ENCODE data around the gene MAPK9. TPM values are rescaled to one million over a fixed set of nuclear protein-coding genes. Genes with fewer than 3 reads are reported as not detected.

Gene MAPK9
- total and polyA plus RNA-seq, 9 of the 15 experiments (the other 6 are each of a cell fraction or from before 2014, with no cell fraction given) = 4.8 to 58.0 (median 29.9) TPM

GRCh38 chr5:180210961-180211760 lies 80.7 kb downstream of the MAPK9 start (continued):
- no peak for TF ChIP-seq AFF4 (CRISPR knock-in tag; IDR thresholded peaks at IDR 0.05)
- TF ChIP-seq BCOR (IDR thresholded peaks at IDR 0.05) = 0 out of 2 replicates have a peak, but pooled peaks have one; percentile 10
- no peak for TF ChIP-seq HNRNPUL1 (IDR thresholded peaks at IDR 0.05; ENCODE audit: low read length)
- TF ChIP-seq SOX6 (IDR thresholded peaks at IDR 0.05) = no peak
- TF ChIP-seq CHD7 (IDR thresholded peaks at IDR 0.05; ENCODE audit: low read depth, low read length) = no peak
- no peak for TF ChIP-seq SMAD4 (CRISPR knock-in tag; conservative IDR thresholded peaks at IDR 0.05)
- TF ChIP-seq ZNF140 (CRISPR knock-in tag; IDR thresholded peaks at IDR 0.05) = no peak
- no peak for TF ChIP-seq ZNF77 (CRISPR knock-in tag; IDR thresholded peaks at IDR 0.05)
- TF ChIP-seq LCOR (CRISPR knock-in tag; IDR thresholded peaks at IDR 0.05) = no peak
- peak in 1 of 2 experiments; percentile 18; a peak in 1 of 4 replicates for TF ChIP-seq TRIM24 (IDR thresholded peaks at IDR 0.05)
- TF ChIP-seq SIRT6 (IDR thresholded peaks at IDR 0.05; ENCODE audit: low read depth, low read length) = no peak
- TF ChIP-seq POLR2AphosphoS5 (IDR thresholded peaks at IDR 0.05; ENCODE audit: control insufficient read depth, insufficient read depth, low read depth, low read length) = 0 out of 2 replicates have a peak, but pooled peaks have one; percentile 4
- no peak for TF ChIP-seq RFX1 (IDR thresholded peaks at IDR 0.05)
- TF ChIP-seq DIDO1 (tag; IDR thresholded peaks at IDR 0.05; ENCODE audit: low read depth) = no peak

Measured in K562 (cell line).